C1 segment of cervical spinal cord (tissue), 14 donors: Measurements from ENCODE around the gene TPM2.
A peak's percentile ranks its signal among the peaks of the same experiment; 100 is the strongest.

Source experiments
- DNase-seq, 14 donors: peaks; one replicate each; lab custom pipeline; 2025; lab: John Stamatoyannopoulos, UW

TPM2 gene

DNA sequence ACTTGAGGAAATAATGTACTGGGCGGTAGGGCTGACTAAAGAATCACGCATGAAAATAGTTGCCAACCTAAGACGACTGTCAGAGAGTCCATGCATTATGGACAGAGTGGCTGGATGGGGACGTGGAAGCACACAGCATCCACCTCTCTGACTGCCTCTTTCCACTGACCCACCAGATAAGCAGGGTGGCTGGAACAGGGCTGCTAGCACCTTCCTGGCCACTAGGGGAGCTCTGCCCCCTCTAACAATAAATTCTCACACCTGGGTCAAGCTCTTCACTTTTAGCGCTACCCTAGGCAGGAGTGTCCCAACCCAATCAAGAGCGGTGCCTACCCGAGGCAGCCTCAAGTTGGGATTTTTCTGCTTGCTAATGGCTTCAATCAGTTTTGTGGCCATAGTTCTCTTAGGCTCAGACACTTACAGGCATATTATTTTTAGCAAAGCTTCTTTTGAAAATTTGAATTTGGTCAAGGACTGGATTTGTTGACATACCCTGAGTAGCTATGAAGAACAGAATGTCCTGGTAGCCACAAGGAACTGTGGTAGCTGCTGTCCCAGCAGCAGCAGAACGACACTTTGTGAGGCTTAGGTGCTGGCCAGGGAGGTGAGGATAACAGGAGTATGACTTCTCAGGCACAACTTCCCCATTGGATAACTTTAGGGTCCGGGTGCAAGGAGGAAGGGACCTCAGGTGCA lies 6.9 kb upstream of the TPM2 start:
- peak in 6 of 14 donors; percentile 5 to 56 (median 15) for DNase-seq

DNA sequence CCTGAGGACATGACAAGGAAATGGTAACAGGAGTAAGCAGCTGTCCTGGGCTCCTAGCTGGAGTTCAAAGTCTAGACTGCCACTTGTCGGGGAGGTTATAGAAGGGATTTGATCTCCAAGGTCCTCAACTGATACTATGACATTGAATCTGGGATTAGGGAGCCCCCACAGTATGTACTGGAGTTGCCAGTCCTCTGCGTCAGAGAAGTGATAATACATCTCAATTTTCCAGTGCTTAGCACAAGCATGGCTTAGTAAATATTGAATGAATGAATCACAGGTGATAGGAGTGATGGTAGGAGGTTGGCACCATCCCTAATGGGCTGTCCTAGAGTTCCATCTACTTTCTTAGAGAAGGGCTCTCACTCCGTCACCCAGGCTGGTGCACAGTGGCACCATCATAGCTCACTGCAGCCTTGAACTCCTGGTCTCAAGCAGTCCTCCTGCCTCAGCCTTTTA lies 6.2 kb upstream of the TPM2 start:
- no peak for DNase-seq

DNA sequence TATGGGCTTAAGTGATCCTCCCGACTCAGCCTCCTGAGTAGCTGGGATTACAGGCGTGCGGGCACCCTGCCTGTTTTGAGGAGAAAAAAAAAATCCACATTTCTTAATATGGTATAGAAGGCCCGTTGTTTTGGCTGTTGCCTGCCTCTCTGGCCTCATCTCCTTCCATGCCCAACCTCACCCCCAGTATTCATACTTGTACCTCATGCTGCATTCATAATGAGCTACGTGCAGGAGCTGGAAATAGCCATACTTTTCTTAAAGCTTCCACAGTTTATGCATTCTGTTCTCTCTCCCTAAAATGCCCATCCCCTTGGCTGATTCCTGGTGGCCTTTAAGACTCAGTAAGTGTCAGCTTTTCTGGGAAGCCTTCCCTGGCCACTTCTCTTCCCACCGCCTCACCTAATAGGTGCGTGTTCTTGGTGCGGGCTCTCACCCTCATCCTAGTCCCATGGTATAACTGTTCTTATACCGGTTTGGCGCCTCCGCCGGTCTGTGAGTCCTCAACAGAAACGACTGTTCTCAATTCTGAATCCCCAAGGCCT lies 2.1 kb upstream of the TPM2 start:
- DNase-seq: no peak

DNA sequence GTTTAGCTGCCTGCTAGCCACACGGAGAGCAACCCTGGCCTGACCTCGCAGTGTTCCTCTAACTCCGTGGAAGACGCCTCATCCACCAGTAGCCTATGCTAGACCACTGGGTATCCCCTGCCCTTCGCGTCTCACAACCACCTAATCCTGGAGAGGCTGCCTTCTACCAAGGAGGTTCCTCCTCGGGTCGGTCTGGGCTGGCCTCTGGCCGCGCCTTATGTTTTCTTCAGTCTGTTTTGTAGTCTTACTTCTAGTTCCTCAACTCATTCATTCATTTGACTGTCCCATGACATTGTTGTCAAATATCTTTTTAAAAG lies 1.6 kb upstream of the TPM2 start:
- DNase-seq: peak in 3 of 14 donors; percentile 46 to 67 (median 49)

DNA sequence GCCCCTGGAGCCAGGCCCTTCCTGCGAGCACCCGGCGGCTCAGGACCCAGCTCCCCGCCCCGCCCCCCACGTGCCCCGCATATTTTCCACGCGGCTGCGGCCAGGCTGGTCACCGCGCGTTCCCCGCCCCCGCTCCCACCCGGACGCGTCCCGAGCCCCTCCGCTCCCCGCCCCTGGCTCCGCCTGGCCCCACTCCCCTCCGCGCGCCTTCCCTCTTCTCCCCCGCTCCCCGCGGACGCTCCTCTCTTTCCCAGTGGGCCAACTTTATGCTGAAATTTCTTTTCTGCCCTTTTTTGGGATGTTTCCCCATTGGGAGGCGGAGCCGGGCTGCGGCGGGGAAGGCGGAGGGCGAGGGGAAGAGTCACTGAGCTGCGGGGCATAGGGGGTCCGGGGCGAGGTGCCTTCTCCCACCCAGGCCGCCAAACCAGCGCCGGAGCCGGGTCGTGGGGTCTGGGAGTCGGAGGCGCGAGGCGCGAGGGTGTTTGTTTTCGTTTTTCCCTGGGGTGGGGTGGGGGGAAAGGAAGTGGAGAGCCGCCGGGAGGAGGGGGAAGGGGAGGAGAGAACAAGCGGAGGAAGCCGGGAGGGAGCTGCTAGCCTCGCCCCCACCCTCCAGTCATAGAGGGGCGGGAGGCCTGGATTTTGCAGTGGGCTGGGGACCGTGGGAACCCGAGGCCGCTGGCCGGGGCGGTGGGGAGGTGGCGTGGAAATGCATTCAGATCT lies 1.0 kb upstream of the TPM2 start:
- DNase-seq: peak in 10 of 14 donors; percentile 21 to 67 (median 40)

DNA sequence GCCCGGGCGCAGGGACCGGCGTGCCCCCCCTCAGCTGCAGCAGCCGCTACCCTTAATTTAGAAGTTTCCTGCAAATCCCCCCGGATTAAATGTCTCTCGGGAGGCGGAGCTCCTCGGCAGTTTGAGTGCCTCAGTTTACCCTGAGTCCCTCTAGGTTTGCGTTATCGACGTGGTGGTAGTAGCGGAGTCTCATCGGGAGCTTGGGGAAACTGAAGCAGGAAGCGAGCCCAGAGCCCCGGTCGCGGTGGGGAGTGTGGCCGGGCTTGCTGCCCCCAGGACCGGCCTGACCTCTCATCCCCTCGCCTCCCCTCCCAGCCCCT lies 529 bp upstream of the TPM2 start:
- DNase-seq: peak in 1 of 14 donors; percentile 37

DNA sequence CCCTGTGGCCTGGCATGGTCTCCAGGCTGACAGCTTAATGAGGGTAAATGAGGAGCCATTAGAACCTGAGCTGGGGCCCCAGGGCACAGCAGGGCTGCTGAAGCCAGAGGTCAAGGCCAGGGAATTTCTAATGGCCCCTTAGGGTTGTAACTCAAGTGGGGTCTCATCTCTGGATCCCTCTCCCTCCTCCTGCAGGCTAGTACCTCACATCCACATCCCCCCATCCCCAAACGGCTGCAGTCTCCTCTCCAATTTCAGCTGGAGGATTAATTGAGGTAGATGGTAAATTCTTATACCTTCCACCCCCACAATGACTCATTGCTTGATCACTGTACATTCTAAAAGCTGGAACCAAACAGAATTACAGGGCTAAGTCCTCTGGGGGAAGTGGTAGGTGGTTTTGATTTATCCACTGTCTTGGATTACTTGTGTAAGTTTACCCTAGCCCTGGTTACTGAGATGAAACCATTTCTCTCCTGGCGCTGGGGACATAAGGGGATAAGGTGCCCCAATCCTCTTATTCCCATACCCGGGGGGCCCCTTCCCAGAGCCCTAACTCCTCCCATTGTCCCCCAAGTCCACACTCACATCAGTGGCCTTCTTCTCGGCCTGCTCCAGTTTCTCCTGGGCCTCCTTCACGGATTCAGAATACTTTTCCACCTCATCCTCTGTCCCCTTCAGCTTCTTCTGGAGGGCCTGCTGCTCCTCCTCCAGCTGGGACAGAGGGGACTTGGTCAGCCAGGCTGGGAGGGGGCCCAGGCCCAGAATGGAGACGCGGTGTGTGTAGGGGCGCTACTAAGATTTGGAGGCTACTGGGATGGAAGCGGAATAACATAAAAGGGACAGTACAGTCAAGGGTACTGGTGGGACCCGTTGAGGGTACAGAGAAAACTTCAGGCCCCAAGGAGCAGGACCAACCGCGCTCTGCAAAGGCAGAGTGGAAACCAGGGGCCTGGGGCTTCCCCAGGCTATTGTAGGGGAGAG lies 875 bp downstream of the TPM2 start:
- DNase-seq: no peak

DNA sequence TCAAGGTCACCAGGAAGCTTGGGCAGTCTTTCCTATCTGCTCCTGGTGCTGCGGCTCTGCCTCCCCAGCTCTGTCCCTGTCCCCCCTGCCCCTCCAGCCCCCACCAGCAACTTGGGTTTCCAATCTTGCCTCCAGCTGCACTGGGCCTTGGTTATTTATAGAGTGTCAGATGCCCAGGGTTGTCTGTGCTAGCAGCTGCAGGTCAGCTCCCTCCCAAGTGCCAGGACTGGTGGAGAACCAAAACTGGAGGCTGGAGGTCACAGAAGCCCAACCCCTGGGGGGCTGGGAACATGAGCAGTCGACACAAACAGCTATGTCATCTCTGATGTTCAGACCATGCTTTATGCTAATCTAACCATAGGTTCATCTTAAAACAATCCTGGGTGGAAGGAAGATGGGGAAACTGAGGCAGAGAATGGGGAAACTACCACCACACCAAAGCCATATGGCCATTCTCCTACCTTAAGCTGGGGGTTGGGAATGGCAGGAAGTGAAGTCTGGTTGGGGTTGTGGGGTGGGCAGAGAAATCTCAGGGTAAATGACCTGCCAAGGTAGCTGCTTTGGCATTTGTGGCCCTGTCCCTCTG lies 1.7 kb downstream of the TPM2 start:
- no peak for DNase-seq

DNA sequence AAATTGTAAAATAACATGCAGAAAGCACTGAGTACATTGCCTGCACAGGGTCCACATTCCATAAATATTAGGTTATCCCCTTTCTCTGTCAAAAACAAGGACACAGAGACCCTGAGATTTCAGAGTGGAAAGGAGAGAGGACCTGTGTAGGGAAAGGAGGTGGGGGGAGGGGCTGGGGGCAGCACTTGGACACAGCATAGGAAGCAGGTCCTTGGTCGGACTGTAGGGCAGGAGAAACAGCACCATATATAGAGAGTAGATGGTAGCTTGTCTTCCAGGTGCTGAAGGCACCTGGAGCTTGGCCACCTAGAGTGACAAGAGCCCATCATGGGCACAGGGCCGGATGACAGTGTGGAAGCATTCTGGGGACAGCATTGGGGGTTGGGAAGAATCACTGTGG lies 2.4 kb downstream of the TPM2 start:
- no peak for DNase-seq

DNA sequence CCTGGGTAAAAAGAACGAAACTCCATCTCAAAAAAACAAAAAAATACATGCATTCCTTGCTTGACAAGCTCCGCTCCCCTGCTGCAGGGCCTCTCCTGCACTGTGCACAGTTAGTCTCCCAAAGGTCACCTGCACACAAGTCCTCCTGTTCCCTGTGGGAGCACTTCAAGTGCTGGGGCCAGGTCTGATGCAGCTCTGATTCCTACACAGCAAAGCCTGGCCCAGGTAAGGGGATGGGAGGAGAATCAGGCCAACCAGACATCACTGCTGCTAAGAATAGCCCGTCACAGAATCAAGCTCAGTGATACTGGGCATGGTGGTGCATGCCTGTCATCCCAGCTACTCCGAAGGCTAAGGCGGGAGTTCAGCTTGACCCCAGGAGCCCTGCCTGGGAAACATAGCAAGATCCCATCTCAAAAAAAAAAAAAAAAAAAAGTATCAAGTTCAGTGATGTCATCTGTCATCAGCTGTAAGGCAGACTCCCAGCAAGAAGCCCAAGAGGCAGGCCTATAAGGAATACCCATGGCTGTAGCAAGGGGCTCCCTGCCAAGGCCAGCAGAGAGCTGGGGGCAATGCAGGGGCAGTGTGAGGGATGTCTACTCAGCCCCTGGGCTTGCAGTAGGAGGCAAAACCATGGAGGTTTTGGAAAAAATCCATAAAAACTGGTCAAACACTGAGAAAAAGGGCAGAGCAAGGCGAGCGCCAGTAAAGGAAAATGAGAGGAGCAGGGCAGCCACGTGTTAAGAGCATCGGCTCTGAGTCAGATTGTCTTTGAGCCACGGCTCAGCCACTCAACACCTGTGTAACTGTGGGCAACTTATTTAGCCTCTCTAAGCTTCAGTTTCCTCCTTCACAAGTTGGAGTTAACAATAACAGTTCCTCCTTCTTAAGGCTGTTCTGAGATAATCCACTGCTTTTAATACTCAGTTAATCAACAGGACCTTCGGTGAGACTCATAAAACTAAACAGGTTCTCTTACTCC lies 3.2 kb downstream of the TPM2 start:
- peak in 1 of 14 donors; percentile 88 for DNase-seq

DNA sequence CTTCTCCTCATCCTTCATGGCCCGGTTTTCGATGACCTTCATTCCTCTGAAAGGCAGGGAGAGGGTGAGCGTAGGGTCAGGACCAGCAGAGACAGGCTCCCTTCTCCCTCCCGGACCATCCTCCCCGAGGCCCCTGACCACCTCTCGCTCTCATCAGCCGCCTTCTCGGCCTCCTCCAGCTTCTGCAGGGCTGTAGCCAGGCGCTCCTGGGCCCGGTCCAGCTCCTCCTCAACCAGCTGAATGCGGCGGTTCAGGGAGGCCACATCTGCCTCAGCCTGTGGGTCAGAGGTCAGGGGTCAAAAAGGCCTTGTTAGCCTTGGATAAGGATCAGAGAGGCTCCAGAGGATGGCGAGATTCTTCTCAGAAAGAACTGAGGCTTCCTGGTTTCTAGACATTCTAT lies 4.2 kb downstream of the TPM2 start:
- DNase-seq: no peak

DNA sequence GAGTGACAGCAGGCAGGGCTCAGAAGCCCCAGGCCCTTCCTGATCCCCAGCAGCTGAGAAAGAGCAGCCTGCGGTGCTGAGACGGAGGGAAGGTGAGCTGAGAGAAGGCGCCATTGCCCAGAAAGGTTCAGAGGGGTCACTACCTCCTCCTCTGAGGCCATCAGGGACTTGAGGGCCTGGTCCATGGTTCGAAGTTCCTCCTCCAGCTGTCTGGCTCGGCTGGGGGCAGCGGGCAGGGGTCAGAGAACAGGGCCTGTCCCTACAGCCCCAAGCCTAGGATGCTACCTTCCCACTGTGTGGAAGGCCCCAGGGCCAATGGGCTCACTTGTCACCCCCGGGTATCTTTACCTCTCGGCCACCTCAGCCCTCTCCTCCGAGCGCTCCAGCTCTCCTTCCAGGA lies 4.8 kb downstream of the TPM2 start:
- DNase-seq: no peak

DNA sequence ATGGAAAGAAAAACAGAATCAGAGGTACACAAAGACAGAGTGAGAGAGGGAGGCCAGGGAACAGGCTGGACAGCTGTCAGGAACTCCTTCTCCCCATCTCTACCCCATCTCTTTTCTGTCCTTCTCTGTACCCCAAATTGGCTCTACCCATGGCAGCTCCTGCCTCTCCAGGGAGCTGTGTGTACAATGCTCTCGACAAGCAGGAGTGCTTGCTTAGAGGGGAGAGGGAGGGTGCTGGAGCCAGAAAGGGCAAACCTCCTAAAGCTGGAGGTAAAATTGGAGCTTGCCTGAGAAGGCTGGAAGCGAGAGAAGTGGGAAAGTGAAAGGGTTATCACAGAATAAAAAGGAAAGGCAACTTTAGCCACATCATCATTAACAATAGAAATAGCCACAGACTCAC lies 6.4 kb downstream of the TPM2 start:
- no peak for DNase-seq

DNA sequence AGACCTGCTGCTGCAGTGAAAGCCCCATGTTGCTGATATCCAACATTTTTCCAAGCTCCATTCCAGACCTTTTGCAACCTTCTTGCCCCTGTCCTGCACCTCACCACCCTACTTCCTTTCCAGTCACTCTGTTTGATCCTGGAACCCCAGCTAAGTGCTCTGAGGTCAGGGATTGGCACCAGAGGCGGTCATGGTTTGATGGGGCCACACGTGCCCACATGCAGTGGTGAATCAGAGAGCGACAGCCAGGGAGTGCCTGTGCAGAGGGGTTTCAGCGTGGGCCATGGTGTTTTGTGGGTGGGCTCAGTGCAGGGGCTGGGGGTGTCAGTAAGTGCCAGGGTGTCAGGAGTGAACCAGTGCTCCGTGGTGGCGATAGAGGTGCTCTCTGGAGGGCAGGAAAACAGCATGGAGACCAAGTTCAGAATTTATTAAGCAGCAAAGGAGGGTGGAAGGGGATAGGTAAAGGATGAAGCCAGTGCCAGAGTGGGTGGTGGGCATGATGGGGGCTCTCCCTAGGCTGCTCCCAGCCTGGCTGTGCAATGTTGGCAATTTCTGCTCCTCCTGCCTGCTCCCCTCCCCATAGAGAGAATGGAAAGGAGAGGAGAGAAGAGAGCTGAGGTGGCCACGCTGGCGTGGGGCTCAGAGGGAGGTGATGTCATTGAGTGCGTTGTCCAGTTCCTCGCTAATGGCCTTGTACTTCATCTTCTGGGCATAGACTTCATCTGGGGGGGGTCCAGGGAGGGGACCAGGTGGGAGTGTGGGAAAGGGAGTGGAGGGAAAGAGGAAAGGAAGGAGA lies 7.0 kb downstream of the TPM2 start:
- no peak for DNase-seq

DNA sequence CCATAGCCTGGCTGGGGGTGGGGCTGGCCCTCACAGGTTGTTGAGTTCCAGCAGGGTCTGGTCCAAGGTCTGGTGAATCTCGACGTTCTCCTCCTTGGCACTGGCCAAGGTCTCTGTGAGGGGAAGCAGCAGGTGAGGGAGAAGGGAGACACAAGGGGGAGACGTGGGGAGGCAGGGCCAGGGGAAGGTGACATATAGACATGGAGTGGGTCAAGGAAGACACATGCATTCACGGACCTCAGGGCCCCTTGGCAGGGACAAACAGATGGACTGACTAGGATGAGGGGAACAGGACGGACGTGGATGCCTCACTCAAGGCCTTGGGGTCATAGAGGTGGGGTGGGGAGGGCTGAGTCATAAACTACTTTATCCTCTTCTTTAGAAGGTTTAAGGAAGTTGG lies 7.7 kb downstream of the TPM2 start:
- no peak for DNase-seq

DNA sequence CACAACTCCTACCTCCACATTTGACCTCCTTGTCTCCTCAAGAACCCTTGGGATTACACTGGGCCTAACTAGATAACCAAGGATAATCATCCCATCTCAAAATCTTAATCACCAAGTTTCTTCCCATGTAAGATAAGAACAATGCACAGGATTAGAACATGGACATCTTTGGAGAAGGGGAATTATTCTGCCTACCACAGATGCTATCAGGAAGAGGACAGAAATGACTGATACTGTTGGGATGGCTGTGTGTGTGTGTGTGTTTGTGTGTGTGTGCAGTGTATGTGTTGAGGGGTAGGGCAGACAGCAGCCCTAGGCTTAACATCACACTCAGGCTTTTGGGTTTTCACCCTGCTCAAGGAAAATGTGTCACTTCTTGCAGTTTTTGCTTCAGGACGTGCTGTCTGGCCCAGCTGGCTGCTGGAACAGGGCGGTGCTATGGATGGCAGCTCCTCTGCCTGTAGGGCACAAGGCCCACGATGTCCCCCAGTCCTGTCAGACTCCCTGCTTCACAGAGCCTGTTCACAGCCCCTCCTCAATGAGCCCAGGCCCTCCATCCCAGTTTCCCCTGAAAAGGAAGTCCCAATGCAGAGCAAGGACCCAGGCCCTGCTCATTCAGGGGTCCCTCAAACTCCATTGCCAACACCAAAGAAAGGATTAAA lies 8.3 kb downstream of the TPM2 start:
- DNase-seq: no peak

DNA sequence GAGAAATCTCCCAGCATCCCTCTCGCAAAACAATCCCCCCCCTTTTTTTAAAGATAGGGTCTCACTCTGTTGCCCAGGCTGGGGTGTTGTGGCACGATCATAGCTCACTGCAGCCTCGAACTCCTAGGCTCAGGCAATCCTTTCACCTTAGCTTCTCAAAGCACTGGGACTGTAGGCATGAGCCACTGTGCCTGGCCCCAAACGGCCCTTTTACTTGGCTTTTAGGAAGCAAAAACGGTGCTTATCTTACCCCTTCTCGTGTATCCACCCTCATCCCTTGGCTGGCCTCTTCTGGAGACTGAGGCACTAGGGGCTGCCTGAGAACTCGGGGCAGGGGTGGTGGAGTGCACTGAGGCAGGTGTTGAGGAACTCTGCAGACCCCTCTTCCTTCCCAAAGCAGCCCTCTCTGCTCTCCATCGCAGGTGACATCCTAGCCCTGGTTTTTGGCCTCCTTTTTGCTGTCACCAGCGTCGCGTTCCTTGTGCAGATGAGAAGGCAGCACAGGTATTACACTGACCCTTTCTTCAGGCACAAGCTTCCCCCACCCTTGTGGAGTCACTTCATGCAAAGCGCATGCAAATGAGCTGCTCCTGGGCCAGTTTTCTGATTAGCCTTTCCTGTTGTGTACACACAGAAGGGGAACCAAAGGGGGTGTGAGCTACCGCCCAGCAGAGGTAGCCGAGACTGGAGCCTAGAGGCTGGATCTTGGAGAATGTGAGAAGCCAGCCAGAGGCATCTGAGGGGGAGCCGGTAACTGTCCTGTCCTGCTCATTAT lies 9.2 kb downstream of the TPM2 start:
- DNase-seq: peak in 1 of 14 donors; percentile 58

DNA sequence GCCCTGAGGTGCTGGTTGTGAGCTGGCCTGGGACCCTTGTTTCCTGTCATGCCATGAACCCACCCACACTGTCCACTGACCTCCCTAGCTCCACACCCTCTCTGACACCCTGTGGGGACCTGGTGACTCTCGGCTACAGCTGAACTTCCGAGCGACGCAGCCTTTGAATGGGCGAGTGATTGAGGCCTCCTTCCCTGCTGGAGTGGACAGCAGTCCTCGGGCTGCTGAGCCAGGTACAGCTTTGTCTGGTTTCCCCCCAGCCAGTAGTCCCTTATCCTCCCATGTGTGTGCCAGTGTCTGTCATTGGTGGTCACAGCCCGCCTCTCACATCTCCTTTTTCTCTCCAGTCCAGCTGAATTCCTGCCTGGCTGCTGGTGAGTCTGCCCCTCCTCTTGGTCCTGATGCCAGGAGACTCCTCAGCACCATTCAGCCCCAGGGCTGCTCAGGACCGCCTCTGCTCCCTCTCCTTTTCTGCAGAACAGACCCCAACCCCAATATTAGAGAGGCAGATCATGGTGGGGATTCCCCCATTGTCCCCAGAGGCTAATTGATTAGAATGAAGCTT lies 9.9 kb downstream of the TPM2 start:
- no peak for DNase-seq
